ENCODE data around the gene GPR157.

- peak; percentile 19; the same call in 1 of the 2 replicates for TF ChIP-seq POLR2A (IDR thresholded peaks at IDR 0.05; ENCODE audit: low read depth, low read length)
- no peak for TF ChIP-seq TAF1 (IDR thresholded peaks at IDR 0.05; ENCODE audit: low read depth, low read length)
- no peak for TF ChIP-seq SPI1 (IDR thresholded peaks at IDR 0.05; ENCODE audit: low read depth, low read length)
- 0 out of 2 replicates have a peak, but pooled peaks have one; percentile 27 for TF ChIP-seq POLR2AphosphoS5 (IDR thresholded peaks at IDR 0.05; ENCODE audit: low read depth, low read length)
- TF ChIP-seq POU2F2 (IDR thresholded peaks at IDR 0.05; ENCODE audit: low read depth, low read length), result no peak
- no peak for TF ChIP-seq PAX5 (IDR thresholded peaks at IDR 0.05; ENCODE audit: insufficient read depth, low read length, severe bottlenecking)
These were observed 77.5 kb downstream of the GPR157 start for GRCh38 chr1:9051379-9051778.
